Measurements from ENCODE around the gene EFHD1.

Gene EFHD1

DNA sequence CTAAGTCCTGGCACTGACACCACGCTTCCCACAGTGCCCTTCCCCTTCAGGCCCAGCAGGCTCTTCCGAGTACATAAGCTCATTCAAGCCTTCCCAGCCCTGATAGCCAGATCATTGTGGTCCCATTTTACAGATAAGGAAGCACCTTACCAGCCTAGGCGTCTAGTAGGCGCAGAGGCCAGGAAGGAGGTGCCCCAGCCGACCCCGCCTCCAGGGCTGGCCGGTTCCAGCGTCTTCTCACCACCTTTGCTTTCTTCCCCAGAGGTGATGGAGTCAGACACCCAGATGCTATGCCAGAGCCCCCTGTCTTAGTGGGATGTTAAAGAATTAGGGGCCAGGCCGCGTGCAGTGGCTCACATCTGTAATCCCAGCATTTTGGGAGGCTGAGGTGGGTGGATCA is 28.9 kb upstream of the EFHD1 start:
- DNase-seq (ENCODE audit: extremely low read depth, low read depth): no peak
- H3K4me3 ChIP-seq (replicated peaks; ENCODE audit: low read depth, low read length): no peak overlapping the region
- TF ChIP-seq, protein P1, sequence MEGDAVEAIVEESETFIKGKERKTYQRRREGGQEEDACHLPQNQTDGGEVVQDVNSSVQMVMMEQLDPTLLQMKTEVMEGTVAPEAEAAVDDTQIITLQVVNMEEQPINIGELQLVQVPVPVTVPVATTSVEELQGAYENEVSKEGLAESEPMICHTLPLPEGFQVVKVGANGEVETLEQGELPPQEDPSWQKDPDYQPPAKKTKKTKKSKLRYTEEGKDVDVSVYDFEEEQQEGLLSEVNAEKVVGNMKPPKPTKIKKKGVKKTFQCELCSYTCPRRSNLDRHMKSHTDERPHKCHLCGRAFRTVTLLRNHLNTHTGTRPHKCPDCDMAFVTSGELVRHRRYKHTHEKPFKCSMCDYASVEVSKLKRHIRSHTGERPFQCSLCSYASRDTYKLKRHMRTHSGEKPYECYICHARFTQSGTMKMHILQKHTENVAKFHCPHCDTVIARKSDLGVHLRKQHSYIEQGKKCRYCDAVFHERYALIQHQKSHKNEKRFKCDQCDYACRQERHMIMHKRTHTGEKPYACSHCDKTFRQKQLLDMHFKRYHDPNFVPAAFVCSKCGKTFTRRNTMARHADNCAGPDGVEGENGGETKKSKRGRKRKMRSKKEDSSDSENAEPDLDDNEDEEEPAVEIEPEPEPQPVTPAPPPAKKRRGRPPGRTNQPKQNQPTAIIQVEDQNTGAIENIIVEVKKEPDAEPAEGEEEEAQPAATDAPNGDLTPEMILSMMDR (IDR thresholded peaks at IDR 0.05; ENCODE audit: low read depth, low read length, missing control alignments): no peak

GRCh38 chr2:232607011-232607410 is 26.4 kb upstream of the EFHD1 start:
- no peak overlapping the region for H3K4me3 ChIP-seq (replicated peaks; ENCODE audit: low read depth, low read length)
- no peak for DNase-seq (ENCODE audit: extremely low read depth, low read depth)
- TF ChIP-seq, protein P1 (IDR thresholded peaks at IDR 0.05; ENCODE audit: low read depth, low read length, missing control alignments): no peak

GRCh38 chr2:232609607-232610006 is 23.8 kb upstream of the EFHD1 start:
- no peak for DNase-seq (ENCODE audit: extremely low read depth, low read depth)
- no peak overlapping the region for H3K4me3 ChIP-seq (replicated peaks; ENCODE audit: low read depth, low read length)
- TF ChIP-seq, protein P1 (IDR thresholded peaks at IDR 0.05; ENCODE audit: low read depth, low read length, missing control alignments): no peak

GRCh38 chr2:232610081-232610480 is 23.3 kb upstream of the EFHD1 start:
- H3K4me3 ChIP-seq (replicated peaks; ENCODE audit: low read depth, low read length): no peak overlapping the region
- TF ChIP-seq, protein P1 (IDR thresholded peaks at IDR 0.05; ENCODE audit: low read depth, low read length, missing control alignments): no peak
- DNase-seq (ENCODE audit: extremely low read depth, low read depth): no peak

DNA sequence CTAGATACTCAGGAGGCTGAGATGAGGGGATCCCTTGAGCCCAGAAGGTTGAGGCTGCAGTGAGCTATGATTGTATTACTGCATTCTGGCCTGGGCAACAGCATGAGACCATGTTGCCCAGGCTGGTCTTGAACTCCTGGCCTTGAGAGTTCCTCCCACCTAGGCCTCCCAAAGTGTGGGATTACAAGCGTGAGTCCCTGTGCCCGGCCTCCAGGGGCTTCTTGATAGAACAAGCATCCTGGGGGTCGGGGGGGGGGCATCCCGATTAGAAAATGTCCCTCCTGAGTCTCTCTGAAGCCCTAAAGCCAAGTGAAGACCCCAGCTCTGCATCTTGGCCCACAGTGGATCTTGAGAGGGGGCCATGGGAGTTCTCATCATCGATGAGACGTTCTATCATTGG is 22.3 kb upstream of the EFHD1 start:
- no peak for DNase-seq (ENCODE audit: extremely low read depth, low read depth)
- TF ChIP-seq, protein P1 (IDR thresholded peaks at IDR 0.05; ENCODE audit: low read depth, low read length, missing control alignments): no peak
- H3K4me3 ChIP-seq (replicated peaks; ENCODE audit: low read depth, low read length): no peak overlapping the region

DNA sequence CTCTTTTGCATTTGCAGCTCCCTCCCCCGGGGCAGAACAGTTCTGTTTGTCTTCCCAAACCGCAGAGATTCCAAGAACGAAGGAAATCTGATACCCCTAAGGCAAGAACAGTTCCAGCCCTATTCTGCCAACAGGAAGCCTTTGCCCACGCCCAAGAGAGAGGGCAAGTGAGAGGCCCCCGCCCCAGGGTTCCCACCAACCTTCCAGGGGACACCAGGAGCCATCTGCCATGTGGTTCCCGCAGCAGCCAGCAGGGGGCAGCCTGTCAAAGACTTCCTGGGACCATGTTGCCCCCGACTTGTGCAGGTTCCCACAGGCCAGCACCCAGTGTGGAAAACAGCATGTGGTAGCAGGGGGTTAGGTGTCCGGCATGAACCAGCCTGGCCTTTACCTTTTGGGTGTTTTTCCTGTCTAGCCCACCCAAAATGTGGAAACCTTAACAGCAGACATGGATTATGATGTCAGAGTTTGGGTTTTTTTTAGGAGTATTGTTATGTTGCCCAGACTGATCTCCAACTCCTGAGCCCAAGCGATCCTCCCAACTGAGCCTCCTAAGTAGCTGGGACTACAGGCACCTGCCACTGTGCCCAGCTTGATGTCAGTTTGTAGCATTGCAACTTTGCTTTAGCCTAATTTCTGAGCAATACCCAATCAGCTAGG is 21.7 kb upstream of the EFHD1 start:
- no peak overlapping the region for H3K4me3 ChIP-seq (replicated peaks; ENCODE audit: low read depth, low read length)
- DNase-seq (ENCODE audit: extremely low read depth, low read depth): peak; percentile 62
- TF ChIP-seq, protein P1 (IDR thresholded peaks at IDR 0.05; ENCODE audit: low read depth, low read length, missing control alignments): peak; percentile 91

Measured in HFF-Myc (cell line).